Measurements from ENCODE around the gene TM9SF1. TPM values are rescaled to one million over a fixed set of nuclear protein-coding genes. Genes with fewer than 3 reads are reported as not detected.

TM9SF1 gene
- total RNA-seq, 4 donors from 2014 or later, result 38.1 to 58.3 (median 53.4) TPM

- peaks cover 10% of the 10 kb centered on the region for H3K4me1 ChIP-seq
These were observed 23.6 kb downstream of the TM9SF1 start, which contains the start of gene REC8 for GRCh38 chr14:24171422-24172260. Gene REC8, plus strand, starts transcription at chr14:24172080. Its CDS starts 473 bp downstream, at chr14:24172553.

DNA sequence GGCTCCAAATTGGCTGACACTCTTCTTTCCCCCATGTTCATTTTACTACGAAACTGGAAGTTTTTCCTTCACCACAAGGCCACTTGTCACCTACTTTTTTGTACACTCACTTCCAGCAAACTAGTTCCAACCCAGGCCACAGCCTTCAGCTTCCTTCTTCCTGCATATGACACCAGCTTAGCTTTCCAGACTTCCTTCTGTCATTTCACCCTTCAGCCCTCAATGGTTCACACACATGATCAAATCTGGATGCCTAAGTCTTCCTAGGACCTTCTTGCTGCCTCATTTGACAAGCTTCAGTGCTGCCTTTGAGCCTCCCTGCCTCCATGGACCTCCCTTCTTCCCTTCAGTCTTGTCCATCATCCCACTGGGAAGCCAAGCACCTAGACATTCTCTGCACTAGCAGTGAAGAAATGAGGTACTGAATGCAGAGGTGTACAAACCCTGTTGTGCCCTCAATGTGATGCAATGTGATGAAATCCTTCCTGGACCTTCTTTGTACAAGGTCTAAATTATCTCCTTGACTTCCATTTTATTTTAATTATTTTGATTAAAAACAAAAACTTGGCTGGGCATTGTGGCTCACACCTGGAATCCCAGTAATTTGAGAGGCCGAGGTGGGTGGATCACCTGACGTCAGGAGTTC is 27.6 kb downstream of the TM9SF1 start:
- H3K4me3 ChIP-seq, result no peak overlapping the region
- H3K27me3 ChIP-seq, result no peaks in the 10 kb centered on the region
- no peak overlapping the region for H3K27ac ChIP-seq
- no peak for DNase-seq (ENCODE audit: low spot score in 2 of 2)
- H3K9me3 ChIP-seq, result no peaks in the 10 kb centered on the region
- peaks cover 35% of the 10 kb centered on the region for H3K4me1 ChIP-seq
- peaks cover 61% of the 10 kb centered on the region for H3K36me3 ChIP-seq
- 89% methylated on average over 3 of the region's 3 CpGs for WGBS
- TF ChIP-seq EP300 (IDR thresholded peaks at IDR 0.05) (no peak), POLR2A (IDR thresholded peaks at IDR 0.05) (no peak), POLR2AphosphoS5 (IDR thresholded peaks at IDR 0.05) (no peak), CTCF (IDR thresholded peaks at IDR 0.05) (no peak)

More at GRCh38 chr14:24171422-24172260, 23.6 kb downstream of the TM9SF1 start, which contains the start of gene REC8:
- H3K27me3 ChIP-seq, result no peaks in the 10 kb centered on the region
- DNase-seq (ENCODE audit: low spot score in 2 of 2), result peak in 1 of 2 donors; percentile 74
- H3K4me3 ChIP-seq, result peak within 1 kb of the TSS; percentile 31
- peak within 1 kb of the TSS; percentile 29 for H3K27ac ChIP-seq
- H3K9me3 ChIP-seq, result no peaks in the 10 kb centered on the region
- TF ChIP-seq CTCF (IDR thresholded peaks at IDR 0.05) (no peak), POLR2A (IDR thresholded peaks at IDR 0.05) (no peak), EP300 (IDR thresholded peaks at IDR 0.05) (no peak), POLR2AphosphoS5 (IDR thresholded peaks at IDR 0.05) (no peak)
- WGBS, result 45% methylated on average over 33 of the region's 63 CpGs
- H3K36me3 ChIP-seq, result peaks cover 27% of the 10 kb centered on the region

DNA sequence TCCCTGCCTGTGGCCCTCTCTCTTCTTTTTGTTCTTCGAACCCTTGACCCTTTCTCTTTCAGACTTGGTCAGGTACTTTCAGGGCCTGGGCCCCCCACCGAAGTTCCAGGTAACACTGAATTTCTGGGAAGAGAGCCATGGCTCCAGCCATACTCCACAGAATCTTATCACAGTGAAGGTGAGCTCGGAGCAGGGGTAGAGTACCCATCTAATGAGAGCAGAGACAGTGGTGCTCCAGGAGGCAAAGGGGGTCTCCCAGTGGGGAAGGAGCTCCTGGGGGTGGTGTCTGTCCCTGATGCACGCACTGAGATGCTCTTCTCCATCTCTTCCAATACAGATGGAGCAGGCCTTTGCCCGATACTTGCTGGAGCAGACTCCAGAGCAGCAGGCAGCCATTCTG is 29.5 kb downstream of the TM9SF1 start:
- peak in 1 of 2 donors; percentile 35 for DNase-seq (ENCODE audit: low spot score in 2 of 2)
- Histone ChIP-seq H3K27me3 (no peaks in the 10 kb centered on the region), H3K9me3 (no peaks in the 10 kb centered on the region), H3K36me3 (peaks cover 61% of the 10 kb centered on the region), H3K4me1 (peaks cover 40% of the 10 kb centered on the region), H3K27ac (no peak overlapping the region), H3K4me3 (no peak overlapping the region)
- 94% methylated on average over 5 of the region's 5 CpGs for WGBS
- no peak for TF ChIP-seq POLR2A (IDR thresholded peaks at IDR 0.05)
- no peak for TF ChIP-seq CTCF (IDR thresholded peaks at IDR 0.05)
- TF ChIP-seq POLR2AphosphoS5 (IDR thresholded peaks at IDR 0.05), result no peak

DNA sequence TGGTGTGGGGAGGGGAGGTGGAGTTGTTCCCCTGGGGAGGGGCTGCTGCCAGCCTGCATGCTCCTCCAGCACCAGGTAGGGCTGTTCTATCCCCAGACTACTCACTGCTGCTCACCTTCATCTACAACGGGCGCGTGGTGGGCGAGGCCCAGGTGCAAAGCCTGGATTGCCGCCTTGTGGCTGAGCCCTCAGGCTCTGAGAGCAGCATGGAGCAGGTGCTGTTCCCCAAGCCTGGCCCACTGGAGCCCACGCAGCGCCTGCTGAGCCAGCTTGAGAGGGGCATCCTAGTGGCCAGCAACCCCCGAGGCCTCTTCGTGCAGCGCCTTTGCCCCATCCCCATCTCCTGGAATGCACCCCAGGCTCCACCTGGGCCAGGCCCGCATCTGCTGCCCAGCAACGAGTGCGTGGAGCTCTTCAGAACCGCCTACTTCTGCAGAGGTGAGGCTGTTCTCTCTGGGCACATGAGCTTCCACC is 30.7 kb downstream of the TM9SF1 start:
- DNase-seq (ENCODE audit: low spot score in 2 of 2), result peak in 1 of 2 donors; percentile 56
- WGBS, result 45% methylated on average over 9 of the region's 14 CpGs
- H3K27me3 ChIP-seq, result no peaks in the 10 kb centered on the region
- no peaks in the 10 kb centered on the region for H3K9me3 ChIP-seq
- H3K4me3 ChIP-seq, result no peak overlapping the region
- TF ChIP-seq EP300 (IDR thresholded peaks at IDR 0.05) (no peak), CTCF (IDR thresholded peaks at IDR 0.05) (no peak), POLR2A (IDR thresholded peaks at IDR 0.05) (no peak), POLR2AphosphoS5 (IDR thresholded peaks at IDR 0.05) (no peak)
- H3K36me3 ChIP-seq, result peaks cover 69% of the 10 kb centered on the region
- H3K27ac ChIP-seq, result no peak overlapping the region
- peaks cover 47% of the 10 kb centered on the region for H3K4me1 ChIP-seq

DNA sequence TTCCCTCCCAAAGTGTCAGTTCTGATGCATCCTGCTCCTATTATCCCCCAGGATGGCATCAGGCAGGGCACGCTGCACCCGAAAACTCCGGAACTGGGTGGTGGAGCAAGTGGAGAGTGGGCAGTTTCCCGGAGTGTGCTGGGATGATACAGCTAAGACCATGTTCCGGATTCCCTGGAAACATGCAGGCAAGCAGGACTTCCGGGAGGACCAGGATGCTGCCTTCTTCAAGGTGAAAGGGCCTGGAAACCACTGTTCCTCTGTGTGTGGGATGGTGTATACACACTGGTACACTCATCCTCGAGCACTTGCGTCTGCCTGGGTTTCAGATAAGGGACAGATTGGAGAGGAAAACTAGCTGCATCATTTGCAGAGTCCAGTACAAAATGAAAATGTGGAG is 33.1 kb downstream of the TM9SF1 start:
- Histone ChIP-seq H3K9me3 (no peaks in the 10 kb centered on the region), H3K4me3 (peak overlapping the region; percentile 64), H3K27me3 (no peaks in the 10 kb centered on the region), H3K27ac (peak overlapping the region; percentile 83), H3K4me1 (peaks cover 47% of the 10 kb centered on the region), H3K36me3 (peaks cover 67% of the 10 kb centered on the region)
- DNase-seq (ENCODE audit: low spot score in 2 of 2), result peak in 1 of 2 donors; percentile 50
- TF ChIP-seq POLR2A (IDR thresholded peaks at IDR 0.05) (no peak), POLR2AphosphoS5 (IDR thresholded peaks at IDR 0.05) (no peak), CTCF (IDR thresholded peaks at IDR 0.05) (no peak), EP300 (IDR thresholded peaks at IDR 0.05) (no peak)
- 26% methylated on average over 8 of the region's 8 CpGs for WGBS

All from suprapubic skin (tissue), 4 donors.